ENCODE data around the gene SASH1. TPM values are rescaled to one million over a fixed set of nuclear protein-coding genes. Genes with fewer than 3 reads are reported as not detected.

SASH1 gene
- total RNA-seq, 3 donors from 2014 or later = 0.30 to 0.58 (median 0.46) TPM

- no peak for DNase-seq
- H3K4me1 Mint-ChIP-seq (ENCODE audit: low read depth) = no peaks in the 10 kb centered on the region
- H3K9me3 Mint-ChIP-seq = no peaks in the 10 kb centered on the region
- H3K36me3 Mint-ChIP-seq (ENCODE audit: insufficient read depth) = no peaks in the 10 kb centered on the region
- H3K27me3 Mint-ChIP-seq (ENCODE audit: low read depth) = peaks cover 23% of the 10 kb centered on the region
- no peak overlapping the region for H3K4me3 Mint-ChIP-seq
- ATAC-seq = no peak
Observed at GRCh38 chr6:148551226-148551625, 208.6 kb downstream of the SASH1 start.

DNA sequence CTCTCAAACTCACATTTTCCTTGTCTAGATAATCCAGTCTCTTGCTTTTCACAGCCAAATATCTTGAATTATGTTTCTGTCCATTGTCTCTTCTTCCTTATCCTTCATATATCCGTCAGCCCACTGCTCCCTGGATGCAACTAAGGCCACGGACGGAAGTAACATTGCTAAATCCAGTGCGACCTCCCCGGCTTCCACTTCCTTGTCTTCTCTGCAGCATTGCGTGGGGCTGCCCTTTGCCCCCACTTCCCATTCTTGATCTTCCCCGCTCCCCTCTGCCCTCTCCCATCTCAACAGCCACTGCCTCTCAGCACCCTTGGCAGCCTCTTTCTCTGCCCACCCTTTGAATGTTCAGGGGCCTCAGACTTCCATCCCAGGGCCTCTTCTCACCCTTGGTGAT lies 213.8 kb downstream of the SASH1 start:
- Mint-ChIP-seq H3K4me1 (ENCODE audit: low read depth) (peaks cover 8% of the 10 kb centered on the region), H3K9me3 (no peaks in the 10 kb centered on the region)

DNA sequence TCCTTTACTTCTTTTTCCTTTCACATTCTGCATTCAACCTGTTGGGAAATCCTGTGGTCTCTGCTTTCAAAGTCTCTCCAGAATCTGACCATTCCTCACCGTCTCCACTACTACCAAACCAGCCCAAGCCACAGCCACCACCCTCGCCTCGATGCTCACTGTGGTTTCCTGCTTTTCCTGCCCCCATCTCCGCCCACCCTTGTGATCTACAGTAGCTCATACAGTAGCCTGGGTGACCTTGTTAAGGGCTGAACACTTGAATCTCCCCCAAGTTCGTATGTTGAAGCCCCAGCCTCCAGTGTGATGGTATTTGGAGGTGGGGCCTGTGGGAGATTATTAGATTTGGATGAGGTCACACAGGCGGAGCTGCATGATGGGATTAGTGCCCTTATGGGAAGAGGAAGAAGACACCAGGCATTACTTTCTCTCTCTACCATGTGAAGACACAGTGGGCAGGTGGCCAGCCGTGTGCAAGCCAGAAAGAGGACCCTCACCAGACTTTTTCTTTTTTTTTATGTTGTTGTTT lies 215.2 kb downstream of the SASH1 start:
- H3K36me3 Mint-ChIP-seq (ENCODE audit: insufficient read depth) = no peaks in the 10 kb centered on the region

More for the DNA sequence above, 213.8 kb downstream of the SASH1 start:
- ATAC-seq (no peak), DNase-seq (no peak)
- H3K27me3 Mint-ChIP-seq (ENCODE audit: low read depth) = peaks cover 36% of the 10 kb centered on the region
- no peaks in the 10 kb centered on the region for H3K36me3 Mint-ChIP-seq (ENCODE audit: insufficient read depth)
- H3K4me3 Mint-ChIP-seq = no peak overlapping the region

DNA sequence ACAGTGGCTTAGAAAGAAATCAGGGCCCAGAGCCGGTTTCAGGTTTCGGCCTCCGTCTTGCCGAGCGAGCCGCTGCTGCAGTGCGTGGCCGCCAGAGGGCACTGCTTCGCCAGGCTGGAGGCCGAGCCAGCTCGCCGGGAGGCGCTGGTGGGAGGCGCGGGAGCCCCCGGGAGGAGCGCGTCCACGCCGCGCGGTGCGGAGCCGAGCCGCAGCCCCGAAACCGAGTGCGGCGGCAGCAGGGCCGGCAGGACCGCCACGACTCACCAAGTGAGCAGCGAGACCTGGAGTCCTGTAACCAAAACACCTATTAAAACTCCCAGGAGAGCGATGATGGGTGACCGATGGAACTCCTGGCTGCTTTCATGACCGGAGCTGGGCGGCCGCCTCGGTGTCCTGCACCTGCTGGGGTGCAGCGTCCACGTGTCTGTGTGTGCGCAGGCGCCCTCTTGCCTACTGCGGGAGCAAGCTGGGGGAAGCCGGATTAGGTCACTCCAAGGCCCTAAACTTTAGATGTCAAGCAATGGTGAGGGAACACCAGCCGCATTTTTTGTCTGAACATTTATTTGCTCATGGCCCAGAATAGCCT lies 217.3 kb downstream of the SASH1 start:
- no peak overlapping the region for H3K4me3 Mint-ChIP-seq

More for the DNA sequence above, 215.2 kb downstream of the SASH1 start:
- H3K4me1 Mint-ChIP-seq (ENCODE audit: low read depth) = peaks cover 8% of the 10 kb centered on the region
- H3K9me3 Mint-ChIP-seq = no peaks in the 10 kb centered on the region
- no peak overlapping the region for H3K4me3 Mint-ChIP-seq
- peak; percentile 41 to 44 for ATAC-seq
- DNase-seq = no peak
- peaks cover 34% of the 10 kb centered on the region for H3K27me3 Mint-ChIP-seq (ENCODE audit: low read depth)

DNA sequence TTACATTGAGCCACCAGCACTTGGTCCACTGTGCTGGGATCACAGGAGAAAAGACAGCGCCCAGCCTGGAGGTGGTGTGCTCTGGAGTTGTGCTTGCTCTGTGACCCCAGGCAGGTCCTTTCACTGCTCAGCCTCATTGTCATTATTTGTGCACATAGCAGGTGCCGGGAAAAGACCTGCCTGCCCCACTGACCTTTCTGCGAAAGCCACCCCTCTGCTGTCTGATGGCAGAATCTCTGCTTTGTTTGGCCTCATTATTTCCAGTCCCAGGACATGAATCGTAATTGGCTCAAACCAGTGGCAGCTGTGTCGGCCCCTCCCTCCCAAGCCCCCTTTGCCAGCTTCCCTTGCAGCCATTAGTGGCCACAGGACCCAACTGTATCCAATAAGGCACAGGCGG lies 219.0 kb downstream of the SASH1 start:
- no peaks in the 10 kb centered on the region for H3K36me3 Mint-ChIP-seq (ENCODE audit: insufficient read depth)
- DNase-seq = no peak

More for the DNA sequence above, 217.3 kb downstream of the SASH1 start:
- Mint-ChIP-seq H3K9me3 (no peaks in the 10 kb centered on the region), H3K36me3 (ENCODE audit: insufficient read depth) (no peaks in the 10 kb centered on the region), H3K27me3 (ENCODE audit: low read depth) (peaks cover 24% of the 10 kb centered on the region), H3K4me1 (ENCODE audit: low read depth) (peaks cover 8% of the 10 kb centered on the region)
- DNase-seq (peak; percentile 53), ATAC-seq (peak; percentile 83 to 85)

GRCh38 chr6:148563066-148563465 lies 220.4 kb downstream of the SASH1 start:
- DNase-seq (no peak), ATAC-seq (no peak)
- Mint-ChIP-seq H3K4me1 (ENCODE audit: low read depth) (peaks cover 15% of the 10 kb centered on the region), H3K4me3 (no peak overlapping the region), H3K27me3 (ENCODE audit: low read depth) (peaks cover 13% of the 10 kb centered on the region), H3K36me3 (ENCODE audit: insufficient read depth) (no peaks in the 10 kb centered on the region), H3K9me3 (no peaks in the 10 kb centered on the region)

More for the DNA sequence above, 219.0 kb downstream of the SASH1 start:
- Mint-ChIP-seq H3K9me3 (no peaks in the 10 kb centered on the region), H3K4me1 (ENCODE audit: low read depth) (peaks cover 16% of the 10 kb centered on the region), H3K4me3 (no peak overlapping the region), H3K27me3 (ENCODE audit: low read depth) (peaks cover 15% of the 10 kb centered on the region)
- no peak for ATAC-seq

DNA sequence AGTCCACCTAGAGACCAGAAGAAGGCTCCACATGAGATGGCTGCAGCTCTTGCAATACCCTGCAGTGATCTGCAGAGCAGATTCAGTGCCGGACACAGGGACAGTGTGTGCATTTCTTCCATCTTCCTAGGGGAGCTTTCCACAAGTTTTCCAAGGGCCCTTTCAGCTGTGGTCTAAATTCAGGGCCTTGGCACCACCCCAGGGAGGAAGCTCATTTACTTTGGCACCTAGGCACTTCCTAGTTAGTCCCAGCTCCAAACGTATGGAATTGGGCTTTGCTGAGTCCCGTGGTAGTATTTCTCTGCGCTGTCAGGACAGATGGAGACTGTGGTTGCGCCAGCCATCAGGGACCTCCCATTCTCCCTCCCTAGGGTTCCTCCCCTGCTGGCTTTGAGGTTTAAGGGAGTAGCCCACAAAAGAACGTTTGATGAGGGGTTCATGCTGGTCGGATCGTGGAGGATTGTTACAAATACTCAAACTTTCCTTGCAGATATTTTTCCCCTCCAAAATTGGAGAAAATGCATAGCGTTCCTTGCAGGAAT lies 221.9 kb downstream of the SASH1 start:
- H3K4me3 Mint-ChIP-seq = no peak overlapping the region
- ATAC-seq (no peak), DNase-seq (no peak)
- no peaks in the 10 kb centered on the region for H3K36me3 Mint-ChIP-seq (ENCODE audit: insufficient read depth)
- H3K27me3 Mint-ChIP-seq (ENCODE audit: low read depth) = peaks cover 17% of the 10 kb centered on the region
- H3K9me3 Mint-ChIP-seq = no peaks in the 10 kb centered on the region
- peaks cover 15% of the 10 kb centered on the region for H3K4me1 Mint-ChIP-seq (ENCODE audit: low read depth)

- ATAC-seq (no peak), DNase-seq (no peak)
- no peaks in the 10 kb centered on the region for H3K9me3 Mint-ChIP-seq
Observed at GRCh38 chr6:148565321-148565926, 222.8 kb downstream of the SASH1 start.

GRCh38 chr6:148565930-148566663 lies 223.5 kb downstream of the SASH1 start:
- no peak for DNase-seq
- H3K4me1 Mint-ChIP-seq (ENCODE audit: low read depth) = peaks cover 15% of the 10 kb centered on the region
- H3K36me3 Mint-ChIP-seq (ENCODE audit: insufficient read depth) = no peaks in the 10 kb centered on the region
- H3K27me3 Mint-ChIP-seq (ENCODE audit: low read depth) = peaks cover 22% of the 10 kb centered on the region
- ATAC-seq = peak; percentile 45 to 60
- no peak overlapping the region for H3K4me3 Mint-ChIP-seq
- no peaks in the 10 kb centered on the region for H3K9me3 Mint-ChIP-seq

More at GRCh38 chr6:148565321-148565926, 222.8 kb downstream of the SASH1 start:
- no peaks in the 10 kb centered on the region for H3K36me3 Mint-ChIP-seq (ENCODE audit: insufficient read depth)
- no peak overlapping the region for H3K4me3 Mint-ChIP-seq
- peaks cover 18% of the 10 kb centered on the region for H3K27me3 Mint-ChIP-seq (ENCODE audit: low read depth)
- peaks cover 15% of the 10 kb centered on the region for H3K4me1 Mint-ChIP-seq (ENCODE audit: low read depth)

DNA sequence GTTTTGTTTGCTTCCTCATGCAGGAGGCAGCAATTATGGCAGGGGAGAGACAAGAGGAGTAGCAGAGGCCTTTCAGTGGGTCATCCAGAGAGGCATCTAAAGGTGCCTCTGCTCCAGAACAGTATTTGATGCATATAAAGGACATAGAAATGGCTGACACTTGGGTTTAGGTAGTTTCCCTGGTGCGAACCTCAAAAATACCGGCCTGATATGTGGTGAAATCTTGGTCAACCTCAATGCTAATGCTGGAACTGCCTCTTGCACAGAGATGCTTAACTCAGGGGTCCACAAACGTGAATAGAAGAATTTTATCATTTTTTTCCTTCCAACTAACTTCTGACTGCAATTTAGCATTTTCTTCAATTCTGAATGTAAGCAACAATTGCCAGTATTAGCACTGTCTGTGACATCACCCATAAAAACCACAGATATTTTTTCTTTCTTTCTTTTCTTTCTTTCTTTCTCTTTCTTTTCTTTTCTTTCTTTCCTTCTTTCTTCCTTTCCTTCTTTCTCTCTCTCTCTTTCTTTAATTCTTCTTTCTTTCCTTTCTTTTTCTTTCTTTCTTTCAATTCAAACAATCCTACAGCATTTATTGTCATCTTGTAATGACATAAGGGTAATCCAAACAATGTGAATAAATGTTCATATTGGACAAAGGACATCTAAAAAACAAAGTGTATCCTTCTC lies 224.2 kb downstream of the SASH1 start:
- no peak for DNase-seq
- no peak overlapping the region for H3K4me3 Mint-ChIP-seq
- no peaks in the 10 kb centered on the region for H3K36me3 Mint-ChIP-seq (ENCODE audit: insufficient read depth)
- peak; percentile 23 to 63 for ATAC-seq
- H3K4me1 Mint-ChIP-seq (ENCODE audit: low read depth) = peaks cover 15% of the 10 kb centered on the region
- H3K27me3 Mint-ChIP-seq (ENCODE audit: low read depth) = peaks cover 27% of the 10 kb centered on the region
- H3K9me3 Mint-ChIP-seq = no peaks in the 10 kb centered on the region

- Mint-ChIP-seq H3K4me1 (ENCODE audit: low read depth) (peaks cover 15% of the 10 kb centered on the region), H3K4me3 (no peak overlapping the region), H3K27me3 (ENCODE audit: low read depth) (peaks cover 25% of the 10 kb centered on the region), H3K9me3 (no peaks in the 10 kb centered on the region), H3K36me3 (ENCODE audit: insufficient read depth) (no peaks in the 10 kb centered on the region)
- no peak for DNase-seq
- ATAC-seq = no peak
Observed at GRCh38 chr6:148570456-148570855, 227.8 kb downstream of the SASH1 start.

DNA sequence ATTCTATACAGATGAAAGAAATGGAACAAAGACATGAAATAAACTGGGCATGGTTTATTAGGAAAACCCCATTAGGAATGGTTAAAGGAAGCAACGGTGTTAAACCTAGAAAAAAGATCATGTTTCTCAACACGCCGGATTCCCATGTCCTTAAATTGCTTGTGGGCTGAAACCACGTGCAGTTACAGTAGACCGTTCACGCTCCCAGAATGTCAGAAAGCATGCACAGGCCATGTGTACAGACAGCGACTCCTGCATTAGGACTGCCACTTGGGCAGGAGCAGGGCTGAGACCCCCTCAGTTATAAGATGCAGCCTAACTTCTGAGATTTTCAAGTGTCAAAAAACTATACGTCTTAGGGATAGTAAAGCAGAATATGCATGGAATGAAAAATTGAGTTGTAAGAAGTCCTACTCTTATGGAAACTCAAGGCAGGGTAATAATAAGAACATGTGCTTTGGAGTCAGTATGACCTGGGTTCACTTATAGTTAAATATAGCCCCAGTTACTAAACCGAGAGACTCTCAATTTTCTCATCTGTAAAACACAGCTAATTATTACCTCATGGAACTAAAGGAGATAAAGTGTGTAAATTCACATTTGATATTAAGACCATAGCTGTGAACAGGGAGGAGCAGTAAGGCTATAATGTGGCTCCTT lies 230.2 kb downstream of the SASH1 start:
- Mint-ChIP-seq H3K36me3 (ENCODE audit: insufficient read depth) (no peaks in the 10 kb centered on the region), H3K4me1 (ENCODE audit: low read depth) (peaks cover under 1% of the 10 kb centered on the region), H3K9me3 (no peaks in the 10 kb centered on the region), H3K4me3 (no peak overlapping the region), H3K27me3 (ENCODE audit: low read depth) (peaks cover 30% of the 10 kb centered on the region)
- DNase-seq (no peak), ATAC-seq (no peak)

GRCh38 chr6:148573922-148574321 lies 231.3 kb downstream of the SASH1 start:
- H3K36me3 Mint-ChIP-seq (ENCODE audit: insufficient read depth) = no peaks in the 10 kb centered on the region
- H3K4me1 Mint-ChIP-seq (ENCODE audit: low read depth) = peaks cover 6% of the 10 kb centered on the region
- no peak for DNase-seq
- ATAC-seq = no peak
- H3K9me3 Mint-ChIP-seq = no peaks in the 10 kb centered on the region
- H3K27me3 Mint-ChIP-seq (ENCODE audit: low read depth) = peaks cover 33% of the 10 kb centered on the region
- H3K4me3 Mint-ChIP-seq = no peak overlapping the region
